AML-193 (cell line): ENCODE measurements around the gene THAP7.
A peak's percentile ranks its signal among the peaks of the same experiment; 100 is the strongest.
"Not testable (repeated sequence)": the region's sequence is repeated elsewhere in the genome, so short reads cannot be mapped to it uniquely, and the experiment has no call there.

Source experiments
- DNase-seq, 2 experiments: peaks; one replicate each; lab custom pipeline; 2025; lab: John Stamatoyannopoulos, UW

Gene THAP7

GRCh38 chr22:21001601-21002325 is at the start of gene THAP7:
Gene THAP7, minus strand, starts transcription at chr22:21002118. Its CDS starts 207 bp downstream, at chr22:21001911.
- peak; percentile 87 for DNase-seq

GRCh38 chr22:21051145-21051830 is 49.4 kb upstream of the THAP7 start:
- no peak for DNase-seq

GRCh38 chr22:21048965-21049364 is 47.0 kb upstream of the THAP7 start:
- not testable (repeated sequence) for DNase-seq

GRCh38 chr22:21048448-21048847 is 46.5 kb upstream of the THAP7 start:
- DNase-seq = not testable (repeated sequence)

- DNase-seq = no peak
Measured at GRCh38 chr22:21047730-21048129, 45.8 kb upstream of the THAP7 start.

GRCh38 chr22:21047035-21047661 is 45.2 kb upstream of the THAP7 start:
- DNase-seq = no peak

GRCh38 chr22:21045585-21046294 is 43.8 kb upstream of the THAP7 start, which contains the start of gene LRRC74B:
Gene LRRC74B, plus strand, starts transcription at chr22:21045946. Its CDS starts 41 bp downstream, at chr22:21045987.
- DNase-seq = peak; percentile 16 to 18

GRCh38 chr22:21044931-21045584 is 43.1 kb upstream of the THAP7 start:
- DNase-seq = peak in 1 of 2 experiments; percentile 17

GRCh38 chr22:21043860-21044535 is 42.1 kb upstream of the THAP7 start:
- DNase-seq = no peak

- no peak for DNase-seq
Measured at GRCh38 chr22:21042978-21043859, 41.3 kb upstream of the THAP7 start.

- DNase-seq = no peak
Measured at GRCh38 chr22:21041937-21042336, 40.0 kb upstream of the THAP7 start.

- DNase-seq = not testable (repeated sequence)
Measured at GRCh38 chr22:21039158-21039557, 37.2 kb upstream of the THAP7 start.

GRCh38 chr22:21038405-21038804 is 36.5 kb upstream of the THAP7 start:
- no peak for DNase-seq

GRCh38 chr22:21034989-21035388 is 33.1 kb upstream of the THAP7 start:
- no peak for DNase-seq

- DNase-seq = no peak
Measured at GRCh38 chr22:21033895-21034294, 32.0 kb upstream of the THAP7 start.

GRCh38 chr22:21032868-21033688 is 31.2 kb upstream of the THAP7 start:
- DNase-seq = no peak

- no peak for DNase-seq
Measured at GRCh38 chr22:21032037-21032867, 30.3 kb upstream of the THAP7 start, which contains the start of gene SLC7A4. Gene SLC7A4, minus strand, starts transcription at chr22:21032561. Its CDS starts 749 bp downstream, at chr22:21031812.

- no peak for DNase-seq
Measured at GRCh38 chr22:21031545-21032036, 29.7 kb upstream of the THAP7 start.
